HS-5 (cell line): Measurements from ENCODE around the gene KIF13A.
"Not testable (repeated sequence)": the region's sequence is repeated elsewhere in the genome, so short reads cannot be mapped to it uniquely, and the experiment has no call there.

Experiments used
- DNase-seq: peaks from one replicate; pipeline ENCODE4 v3.0.0-alpha.2; 2012; ENCODE audit warnings: low read depth

KIF13A gene

GRCh38 chr6:17968876-17969275 lies 18.6 kb downstream of the KIF13A start:
- no peak for DNase-seq

GRCh38 chr6:17967668-17968518 lies 19.5 kb downstream of the KIF13A start:
- no peak for DNase-seq

- DNase-seq = no peak
Observed at GRCh38 chr6:17966451-17966850, 21.0 kb downstream of the KIF13A start.

GRCh38 chr6:17965397-17965796 lies 22.0 kb downstream of the KIF13A start:
- DNase-seq = no peak

- DNase-seq = no peak
Observed at GRCh38 chr6:17964633-17965032, 22.8 kb downstream of the KIF13A start.

- DNase-seq = no peak
Observed at GRCh38 chr6:17962436-17963031, 24.9 kb downstream of the KIF13A start.

GRCh38 chr6:17959302-17959701 lies 28.1 kb downstream of the KIF13A start:
- DNase-seq = no peak

- no peak for DNase-seq
Observed at GRCh38 chr6:17957904-17958620, 29.4 kb downstream of the KIF13A start.

- DNase-seq = no peak
Observed at GRCh38 chr6:17957498-17957897, 29.9 kb downstream of the KIF13A start.

- DNase-seq = no peak
Observed at GRCh38 chr6:17957086-17957485, 30.3 kb downstream of the KIF13A start.

- no peak for DNase-seq
Observed at GRCh38 chr6:17950095-17950494, 37.3 kb downstream of the KIF13A start.

- no peak for DNase-seq
Observed at GRCh38 chr6:17949168-17949567, 38.3 kb downstream of the KIF13A start.

GRCh38 chr6:17948725-17949124 lies 38.7 kb downstream of the KIF13A start:
- no peak for DNase-seq

GRCh38 chr6:17947574-17947973 lies 39.9 kb downstream of the KIF13A start:
- not testable (repeated sequence) for DNase-seq

GRCh38 chr6:17945575-17945974 lies 41.9 kb downstream of the KIF13A start:
- no peak for DNase-seq

GRCh38 chr6:17945111-17945510 lies 42.3 kb downstream of the KIF13A start:
- no peak for DNase-seq

- no peak for DNase-seq
Observed at GRCh38 chr6:17941318-17941717, 46.1 kb downstream of the KIF13A start.

- DNase-seq = no peak
Observed at GRCh38 chr6:17940151-17940792, 47.2 kb downstream of the KIF13A start.

GRCh38 chr6:17938901-17939300 lies 48.5 kb downstream of the KIF13A start:
- DNase-seq = peak; percentile 62

GRCh38 chr6:17935188-17936149 lies 52.0 kb downstream of the KIF13A start:
- DNase-seq = no peak

- DNase-seq = no peak
Observed at GRCh38 chr6:17933716-17934115, 53.7 kb downstream of the KIF13A start.
